Activated T-helper 9 cell treated with anti-CD3 and anti-CD28 coated beads, Interleukin-2, amount 50 U/mL, for 16 hours (primary cell): ENCODE data around the gene HEATR3.

Source experiments
- DNase-seq: peaks from one replicate; pipeline ENCODE4 v3.0.0-alpha.2; 2020; ENCODE audit warnings: low read depth

Gene HEATR3

GRCh38 chr16:50056226-50056625, 9.5 kb upstream of the HEATR3 start:
- DNase-seq: no peak

DNA sequence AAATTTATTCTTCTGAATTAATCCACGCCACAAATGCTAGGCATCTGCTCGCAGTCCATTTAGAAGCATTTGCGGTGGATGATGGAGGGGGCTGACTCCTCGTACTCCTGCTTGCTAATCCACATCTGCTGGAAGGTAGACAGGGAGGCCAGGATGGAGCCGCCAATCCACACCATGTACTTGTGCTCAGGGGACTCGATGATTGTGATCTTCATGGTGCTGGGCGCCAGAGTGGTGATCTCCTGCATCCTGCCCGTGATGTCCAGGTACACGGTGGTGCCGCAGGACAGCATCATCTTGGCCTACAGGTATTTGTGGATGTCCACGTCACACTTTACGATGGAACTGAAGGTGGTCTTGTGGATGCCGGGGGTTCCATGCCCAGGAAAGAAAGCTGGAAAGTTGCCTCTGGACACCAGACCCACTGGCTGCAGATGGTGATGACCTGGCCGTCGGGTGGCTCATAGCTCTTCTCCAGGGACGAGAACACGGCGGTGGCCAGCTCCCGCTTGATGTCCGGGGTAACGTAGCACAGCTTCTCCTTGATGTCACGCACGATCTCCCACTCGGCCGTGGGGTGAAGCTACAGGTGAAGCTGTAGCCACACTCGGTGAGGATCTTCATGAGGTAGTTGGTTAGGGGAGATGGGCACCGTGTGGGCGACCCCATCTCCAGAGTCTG, 7.5 kb upstream of the HEATR3 start:
- DNase-seq: no peak

DNA sequence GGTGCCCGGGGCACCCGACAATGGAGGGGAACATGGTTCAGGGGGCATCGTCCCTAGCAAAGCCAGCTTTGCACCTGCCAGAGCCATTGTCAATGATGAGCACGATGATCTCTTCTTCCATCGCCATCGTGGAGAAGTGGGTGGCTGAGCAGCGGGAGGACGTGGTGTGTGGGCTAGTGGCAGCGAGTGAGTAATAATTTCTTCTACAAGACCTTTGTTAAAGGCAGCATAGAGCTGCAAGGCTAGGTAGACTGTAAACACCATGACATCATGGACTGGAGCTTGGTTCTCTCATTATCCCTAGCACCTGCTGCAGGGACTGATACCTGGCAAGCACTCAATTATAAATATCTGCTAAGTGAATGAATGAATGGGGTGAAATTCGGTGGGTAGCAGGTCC, 6.7 kb upstream of the HEATR3 start:
- no peak for DNase-seq

DNA sequence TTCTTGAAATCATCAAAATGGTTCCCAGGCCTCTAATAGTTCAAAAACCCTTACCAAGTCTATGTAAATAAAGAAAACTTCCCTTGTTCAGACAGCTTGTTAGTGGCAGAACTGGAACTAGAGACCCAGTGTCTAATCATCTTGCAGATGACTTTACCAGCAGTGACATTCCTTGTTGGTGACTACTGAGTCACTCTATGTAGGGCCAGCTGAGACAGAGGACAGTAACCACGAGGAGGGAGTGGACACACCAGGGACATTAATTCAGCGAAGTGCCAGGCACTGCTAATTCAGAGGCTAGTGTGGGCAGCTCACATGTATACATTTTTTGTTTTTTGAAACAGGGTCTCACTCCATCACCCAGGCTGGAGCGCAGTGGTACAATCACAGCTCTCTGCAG, 6.1 kb upstream of the HEATR3 start:
- DNase-seq: no peak

DNA sequence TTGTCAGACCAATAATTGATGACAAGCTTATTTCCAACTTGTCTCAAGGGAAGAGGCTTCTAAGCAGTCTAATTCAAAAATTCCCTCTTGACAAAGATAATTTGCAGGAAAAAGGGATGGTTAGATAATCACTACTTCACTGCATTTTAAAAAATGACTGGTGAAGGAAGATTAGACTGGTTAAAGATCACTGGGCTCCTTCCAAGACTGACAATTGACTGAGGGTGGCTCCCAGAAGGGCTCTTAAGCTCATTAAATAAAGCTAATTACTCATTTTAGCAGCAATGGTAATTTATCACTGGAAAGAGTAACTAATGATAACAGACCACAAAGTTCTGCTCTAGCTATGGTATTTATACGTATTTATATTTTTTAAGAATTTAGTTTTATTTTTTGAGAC, 4.4 kb upstream of the HEATR3 start:
- DNase-seq: no peak

DNA sequence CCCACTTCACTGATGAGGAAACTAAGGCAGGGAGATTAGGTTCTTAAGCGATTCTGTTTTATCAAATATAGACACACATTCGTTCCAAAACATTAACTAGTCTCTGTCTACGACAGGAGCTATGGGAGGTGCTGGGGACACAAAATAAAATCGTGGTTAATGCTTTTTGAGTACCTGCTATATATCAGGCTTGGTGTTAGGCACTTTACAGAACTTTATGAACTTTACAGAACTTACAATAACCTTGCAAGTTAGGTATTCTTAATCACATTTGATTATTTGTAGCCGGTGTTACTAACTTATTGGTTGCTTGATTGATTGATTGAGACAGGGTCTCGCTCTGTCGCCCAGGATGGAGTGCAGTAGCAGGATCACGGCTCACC, 538 bp upstream of the HEATR3 start:
- no peak for DNase-seq

DNA sequence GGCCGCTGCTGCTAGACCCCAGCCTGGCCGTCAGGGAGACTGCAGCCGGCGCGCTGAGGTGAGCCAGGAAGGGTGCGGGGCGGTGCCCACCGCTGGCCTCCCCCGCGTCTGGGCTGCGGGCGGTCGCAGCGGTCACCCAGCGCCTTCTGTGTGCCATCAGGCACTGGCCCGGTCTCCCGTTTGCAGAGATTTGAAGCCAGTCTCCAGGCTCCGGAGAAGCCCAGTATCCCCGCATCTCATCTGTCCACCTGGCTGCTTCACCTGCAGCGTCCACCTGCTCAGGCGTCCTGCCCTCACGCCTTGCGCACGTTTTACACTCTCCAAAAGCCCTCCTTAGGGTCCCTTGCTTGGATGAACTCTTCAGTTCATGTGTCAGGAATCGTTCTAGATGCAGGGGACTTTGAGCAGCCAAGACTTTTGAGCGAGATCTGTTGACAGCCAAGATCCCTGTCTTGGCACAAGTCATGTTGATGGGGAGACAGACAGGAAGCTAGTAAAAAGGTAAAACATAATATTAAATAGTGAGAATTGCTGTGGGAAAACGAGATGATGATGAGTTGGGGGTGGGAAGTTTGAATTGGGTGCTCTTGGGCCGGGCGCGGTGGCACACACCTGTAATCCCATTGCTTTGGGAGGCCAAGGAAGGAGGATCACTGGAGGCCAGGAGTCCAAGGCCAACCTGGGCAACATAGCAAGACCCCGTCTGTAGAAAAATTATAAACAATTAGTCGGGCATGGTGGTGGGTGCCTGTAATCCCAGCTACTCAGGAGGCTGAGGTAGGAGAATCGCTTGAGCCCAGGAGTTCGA, 916 bp downstream of the HEATR3 start:
- DNase-seq: no peak

GRCh38 chr16:50067290-50067853, 1.6 kb downstream of the HEATR3 start:
- no peak for DNase-seq

GRCh38 chr16:50068550-50068949, 2.8 kb downstream of the HEATR3 start:
- no peak for DNase-seq

DNA sequence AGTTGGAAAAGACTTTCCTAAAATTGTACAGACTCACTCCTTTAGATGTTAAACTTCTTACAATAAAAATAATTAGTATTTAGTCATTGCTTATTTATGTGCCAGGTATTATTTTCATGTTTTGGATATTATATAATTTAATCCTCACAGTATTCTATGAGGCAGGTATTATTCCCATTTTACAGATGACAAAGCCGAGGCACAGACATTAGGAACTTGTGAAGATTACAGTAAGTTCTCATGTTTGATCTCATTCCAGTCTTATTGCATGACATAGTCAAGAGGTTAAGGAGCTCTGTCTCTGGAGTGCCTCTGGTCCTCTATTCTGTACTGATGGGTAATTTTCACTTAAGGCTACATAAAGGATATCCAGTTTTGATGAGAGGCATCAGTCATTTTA, 3.3 kb downstream of the HEATR3 start:
- DNase-seq: no peak

DNA sequence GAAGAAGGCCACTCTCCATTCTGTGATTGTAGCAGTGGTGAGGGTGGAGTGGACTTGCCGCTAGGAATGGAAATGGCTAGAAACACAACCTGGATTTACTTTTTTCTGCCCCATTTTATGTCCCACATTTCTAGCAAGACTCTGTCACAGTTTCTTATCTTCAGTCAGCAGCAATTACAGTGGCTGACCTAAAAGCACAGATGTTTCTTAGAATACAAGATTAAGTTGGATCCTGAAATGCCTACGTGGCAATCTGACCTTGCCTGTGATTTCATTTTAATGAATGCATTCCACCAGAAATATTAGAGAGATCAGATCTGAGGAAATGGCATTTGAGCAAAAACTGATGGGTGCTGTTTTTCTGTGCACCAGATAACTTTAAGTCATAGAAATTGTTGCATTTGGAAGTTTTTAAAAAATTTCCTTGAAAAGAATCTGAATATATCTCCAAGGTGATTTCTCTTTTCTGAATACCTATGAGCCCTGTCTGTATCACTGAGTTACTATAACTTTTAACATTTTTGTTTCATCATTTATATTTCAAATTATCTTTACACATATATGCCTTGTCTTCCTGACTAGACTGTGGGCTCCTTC, 5.4 kb downstream of the HEATR3 start:
- DNase-seq: no peak

DNA sequence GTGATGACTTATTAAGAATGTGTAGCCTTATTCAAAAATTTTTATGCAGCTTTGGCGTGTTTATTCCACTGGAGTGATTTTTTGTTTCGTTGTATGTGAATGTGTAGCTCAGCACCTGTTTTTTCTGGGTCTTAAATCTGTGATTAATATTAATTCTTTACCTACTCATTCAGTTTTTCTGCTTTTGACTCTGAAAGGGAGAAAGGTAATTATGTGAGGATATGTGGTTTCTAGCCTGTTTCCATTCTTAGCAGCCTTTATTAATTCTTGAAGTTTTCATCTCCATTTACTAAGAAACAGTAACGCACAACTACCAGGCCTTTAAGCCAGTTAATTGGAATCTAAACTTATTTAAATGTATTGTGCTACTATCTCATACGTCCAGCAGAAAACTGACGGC, 7.0 kb downstream of the HEATR3 start:
- DNase-seq: no peak

DNA sequence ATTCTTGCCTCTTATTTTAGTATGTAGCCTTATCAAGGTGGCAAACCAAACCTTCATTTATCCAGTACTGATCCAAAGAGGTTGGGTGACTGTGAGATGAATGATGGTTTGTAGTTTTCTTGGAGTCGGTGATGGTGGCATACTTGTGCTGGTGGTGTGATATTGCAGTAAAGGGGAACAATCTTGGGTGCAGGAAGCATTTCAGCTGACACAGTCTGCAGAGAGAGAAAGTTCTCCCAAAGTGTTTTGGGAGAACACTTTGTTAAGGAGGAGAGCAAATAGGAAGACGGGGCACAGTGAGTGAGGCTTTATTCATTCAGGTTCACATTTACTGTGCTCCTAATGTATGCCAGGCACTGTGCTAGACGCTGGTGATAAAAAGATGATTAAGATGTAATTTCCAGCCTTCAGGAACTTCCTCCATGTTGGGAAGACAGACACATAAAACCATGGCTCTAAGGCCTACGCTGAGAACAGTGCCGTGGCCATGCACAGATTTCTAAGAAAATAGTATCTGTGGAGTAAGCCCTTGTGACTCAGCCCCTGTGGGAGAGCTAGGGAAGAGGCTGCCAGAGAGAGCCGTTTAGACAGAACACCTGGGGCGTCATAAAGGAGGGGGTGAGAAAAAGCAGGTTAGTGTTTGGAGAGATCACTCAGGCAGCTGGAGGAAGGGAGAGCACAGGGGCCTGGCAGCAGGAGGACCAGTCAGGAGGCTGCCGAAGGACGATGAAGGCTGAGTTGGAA, 13.8 kb downstream of the HEATR3 start:
- DNase-seq: no peak

DNA sequence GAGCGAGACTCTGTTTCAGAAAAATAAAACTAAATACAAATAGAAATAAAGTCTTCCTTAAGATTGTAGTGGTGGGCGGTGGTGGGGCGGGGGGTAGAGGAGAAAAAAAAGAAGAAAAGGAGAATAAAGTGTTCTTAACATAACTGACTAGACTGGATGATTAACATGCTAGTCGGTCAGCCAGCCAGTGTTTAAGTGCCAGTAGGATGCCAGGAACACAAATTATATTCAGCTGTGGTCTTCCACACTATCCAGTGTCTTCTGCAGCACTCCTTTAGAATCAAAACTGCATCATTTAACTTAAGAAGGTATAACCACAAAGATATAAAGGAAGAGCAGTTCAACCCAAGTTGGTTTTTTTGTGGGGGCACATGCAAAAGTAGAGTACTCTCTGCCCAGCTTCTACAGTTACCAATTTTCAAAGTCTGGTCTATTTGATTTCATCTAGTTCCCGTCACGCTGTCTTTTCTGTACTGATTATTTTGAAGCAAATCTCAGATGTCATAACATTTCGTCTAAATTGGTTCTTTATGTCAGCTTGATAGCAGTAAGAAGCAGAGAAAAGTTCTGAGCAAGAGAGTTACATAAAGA, 15.8 kb downstream of the HEATR3 start:
- no peak for DNase-seq

GRCh38 chr16:50083996-50084395, 18.2 kb downstream of the HEATR3 start:
- DNase-seq: no peak

DNA sequence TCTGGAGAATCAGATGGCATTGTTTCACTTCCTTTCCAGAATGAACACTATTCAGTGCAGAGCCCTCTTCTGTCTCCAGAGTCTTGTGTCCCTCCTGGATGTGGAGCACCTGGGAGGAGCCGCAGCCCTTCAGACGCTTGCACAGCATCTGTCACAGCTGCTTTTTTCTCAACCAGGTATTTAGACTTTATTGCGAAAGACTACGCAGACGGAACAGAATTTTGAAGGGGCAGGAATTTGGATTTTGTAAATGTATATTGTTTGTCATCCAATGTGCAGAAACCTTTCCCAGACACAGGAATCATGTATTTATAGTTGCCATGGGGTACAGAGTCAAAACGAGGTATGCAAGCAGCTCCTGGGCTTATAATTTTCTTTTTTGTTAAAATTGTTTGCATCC, 20.4 kb downstream of the HEATR3 start:
- DNase-seq: no peak

GRCh38 chr16:50088302-50088701, 22.5 kb downstream of the HEATR3 start:
- DNase-seq: no peak

- DNase-seq: no peak
Measured at GRCh38 chr16:50092891-50093290, 27.1 kb downstream of the HEATR3 start.

GRCh38 chr16:50093607-50094539, 28.1 kb downstream of the HEATR3 start:
- DNase-seq: no peak

DNA sequence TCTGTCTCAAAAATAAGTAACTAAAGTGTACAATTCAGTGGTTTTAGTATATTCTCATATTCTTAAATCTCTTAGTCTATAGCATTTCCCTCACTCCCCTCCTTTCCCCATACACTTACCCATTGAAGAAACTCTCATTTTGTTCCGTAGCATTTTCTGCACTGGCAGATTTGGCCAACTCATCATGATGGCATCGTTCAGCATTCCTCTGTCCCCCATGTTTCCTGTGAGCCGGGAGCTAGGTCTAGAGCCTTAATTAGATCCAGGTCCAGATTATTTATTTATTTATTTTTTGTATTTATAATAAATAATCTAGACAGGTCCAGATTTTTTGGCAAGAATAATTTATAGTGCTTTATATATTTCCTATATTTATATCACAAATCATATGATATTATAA, 31.0 kb downstream of the HEATR3 start:
- no peak for DNase-seq
